Measurements from ENCODE around the gene RHBDD1. TPM values are rescaled to one million over a fixed set of nuclear protein-coding genes. Genes with fewer than 3 reads are reported as not detected.

RHBDD1 gene
- total RNA-seq, 1 donor = 38.9 TPM

GRCh38 chr2:226971770-226972169, 135.9 kb downstream of the RHBDD1 start:
- H3K4me3 ChIP-seq (ENCODE audit: low read depth, low read length) = no peak overlapping the region
- DNase-seq (ENCODE audit: low read depth) = no peak
- no peak for TF ChIP-seq CTCF (IDR thresholded peaks at IDR 0.05; ENCODE audit: insufficient read depth, low read depth, low read length)

GRCh38 chr2:226973816-226974215, 138.0 kb downstream of the RHBDD1 start:
- no peak for TF ChIP-seq CTCF (IDR thresholded peaks at IDR 0.05; ENCODE audit: insufficient read depth, low read depth, low read length)
- H3K4me3 ChIP-seq (ENCODE audit: low read depth, low read length) = no peak overlapping the region
- DNase-seq (ENCODE audit: low read depth) = no peak

- TF ChIP-seq CTCF (IDR thresholded peaks at IDR 0.05; ENCODE audit: insufficient read depth, low read depth, low read length) = no peak
- H3K4me3 ChIP-seq (ENCODE audit: low read depth, low read length) = no peak overlapping the region
- peak; percentile 78 for DNase-seq (ENCODE audit: low read depth)
Measured at GRCh38 chr2:226977775-226978190, 141.9 kb downstream of the RHBDD1 start.

GRCh38 chr2:226978300-226978699, 142.4 kb downstream of the RHBDD1 start:
- DNase-seq (ENCODE audit: low read depth) = no peak
- TF ChIP-seq CTCF (IDR thresholded peaks at IDR 0.05; ENCODE audit: insufficient read depth, low read depth, low read length) = no peak
- no peak overlapping the region for H3K4me3 ChIP-seq (ENCODE audit: low read depth, low read length)

GRCh38 chr2:226979004-226979403, 143.2 kb downstream of the RHBDD1 start:
- TF ChIP-seq CTCF (IDR thresholded peaks at IDR 0.05; ENCODE audit: insufficient read depth, low read depth, low read length) = no peak
- DNase-seq (ENCODE audit: low read depth) = no peak
- no peak overlapping the region for H3K4me3 ChIP-seq (ENCODE audit: low read depth, low read length)

- no peak for TF ChIP-seq CTCF (IDR thresholded peaks at IDR 0.05; ENCODE audit: insufficient read depth, low read depth, low read length)
Measured at GRCh38 chr2:226981791-226982326, 146.0 kb downstream of the RHBDD1 start.

More at GRCh38 chr2:226981791-226982326, 146.0 kb downstream of the RHBDD1 start:
- H3K4me3 ChIP-seq (ENCODE audit: low read depth, low read length) = no peak overlapping the region
- peak; percentile 79 for DNase-seq (ENCODE audit: low read depth)

All from fibroblast of villous mesenchyme (primary cell).